A549 treated with AZD9567 at 1 μM for 4 hours (cell line): ENCODE data around the gene MLIP. TPM values are rescaled to one million over a fixed set of nuclear protein-coding genes. Genes with fewer than 3 reads are reported as not detected.

ENCODE experiments used
- total RNA-seq: library from RNA; stranded (reverse); fragments of 200-300 nt; extraction: Qiagen RNA extraction; gene quantifications from 5 replicates; pipeline ENCODE4 v1.2.3, GENCODE V29; 2022; ENCODE audit not compliant: insufficient read depth

Gene MLIP, protein sequence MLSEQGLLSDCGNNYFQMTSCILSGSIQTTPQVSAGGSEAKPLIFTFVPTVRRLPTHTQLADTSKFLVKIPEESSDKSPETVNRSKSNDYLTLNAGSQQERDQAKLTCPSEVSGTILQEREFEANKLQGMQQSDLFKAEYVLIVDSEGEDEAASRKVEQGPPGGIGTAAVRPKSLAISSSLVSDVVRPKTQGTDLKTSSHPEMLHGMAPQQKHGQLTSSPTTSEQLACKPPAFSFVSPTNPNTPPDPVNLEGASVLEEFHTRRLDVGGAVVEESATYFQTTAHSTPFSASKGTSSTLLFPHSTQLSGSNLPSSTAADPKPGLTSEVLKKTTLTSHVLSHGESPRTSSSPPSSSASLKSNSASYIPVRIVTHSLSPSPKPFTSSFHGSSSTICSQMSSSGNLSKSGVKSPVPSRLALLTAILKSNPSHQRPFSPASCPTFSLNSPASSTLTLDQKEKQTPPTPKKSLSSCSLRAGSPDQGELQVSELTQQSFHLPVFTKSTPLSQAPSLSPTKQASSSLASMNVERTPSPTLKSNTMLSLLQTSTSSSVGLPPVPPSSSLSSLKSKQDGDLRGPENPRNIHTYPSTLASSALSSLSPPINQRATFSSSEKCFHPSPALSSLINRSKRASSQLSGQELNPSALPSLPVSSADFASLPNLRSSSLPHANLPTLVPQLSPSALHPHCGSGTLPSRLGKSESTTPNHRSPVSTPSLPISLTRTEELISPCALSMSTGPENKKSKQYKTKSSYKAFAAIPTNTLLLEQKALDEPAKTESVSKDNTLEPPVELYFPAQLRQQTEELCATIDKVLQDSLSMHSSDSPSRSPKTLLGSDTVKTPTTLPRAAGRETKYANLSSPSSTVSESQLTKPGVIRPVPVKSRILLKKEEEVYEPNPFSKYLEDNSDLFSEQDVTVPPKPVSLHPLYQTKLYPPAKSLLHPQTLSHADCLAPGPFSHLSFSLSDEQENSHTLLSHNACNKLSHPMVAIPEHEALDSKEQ
- 0.07 TPM in 1 of 5 replicates, not detected in the others for total RNA-seq

GRCh38 chr6:54111341-54112045 lies at the start of gene MLIP:
Gene MLIP, plus strand, starts transcription at chr6:54111443. Its CDS starts 37 bp downstream, at chr6:54111480.

GRCh38 chr6:54308289-54308985 lies 197.2 kb downstream of the MLIP start, which contains the start of gene TINAG:
Gene TINAG, plus strand, starts transcription at chr6:54308441. Its CDS starts 110 bp downstream, at chr6:54308551.

Other genes with a start within 250 kb of the MLIP start
- gene TINAG, start 197.0 kb downstream of the MLIP start, total RNA-seq, result 0.10 TPM in 1 of 5 replicates, not detected in the others